ENCODE results near the gene ARHGAP8. TPM values are rescaled to one million over a fixed set of nuclear protein-coding genes. Genes with fewer than 3 reads are reported as not detected.

Gene ARHGAP8
- total and polyA plus RNA-seq, 2 donors (not counting 1 experiment from before 2014, with no cell fraction given) = 0.37 TPM; not detected in 1

GRCh38 chr22:44813416-44813815, 61.0 kb downstream of the ARHGAP8 start:
- Mint-ChIP-seq H3K9me3 (ENCODE audit: insufficient read depth) (peaks cover 2% of the 10 kb centered on the region), H3K4me3 (no peak overlapping the region), H3K4me1 (no peaks in the 10 kb centered on the region), H3K27me3 (peaks cover 5% of the 10 kb centered on the region), H3K27ac (no peak overlapping the region)
- Histone ChIP-seq H4K20me1 (ENCODE audit: control insufficient read depth, insufficient read depth, low read length, poor library complexity, severe bottlenecking) (no peaks in the 10 kb centered on the region), H3K9ac (ENCODE audit: low read length) (no peak overlapping the region), H3K4me1 (ENCODE audit: control insufficient read depth in 2 of 2, insufficient read depth in 2 of 2, low read length in 2 of 2) (no peaks in the 10 kb centered on the region), H3K36me3 (replicated peaks in 1 of 2; ENCODE audit: control extremely low read depth in 1 of 2, control insufficient read depth in 1 of 2, extremely low read depth in 1 of 2, insufficient read depth in 2 of 2, low read length in 1 of 2) (no peaks in the 10 kb centered on the region), H3K4me3 (ENCODE audit: control extremely low read depth in 1 of 5, extremely low read depth in 1 of 5, insufficient read depth in 1 of 5, low read depth in 2 of 5, low read length in 4 of 5) (no peak overlapping the region), H3K4me2 (replicated peaks; ENCODE audit: low read depth, low read length, poor library complexity, severe bottlenecking) (no peak overlapping the region), H3K9me3 (ENCODE audit: control extremely low read depth in 1 of 3, control insufficient read depth in 2 of 3, insufficient read depth in 1 of 3, low read length in 2 of 3) (peaks cover 0 to 3% (median 0%) of the 10 kb centered on the region in 3 donors), H3K27ac (ENCODE audit: low read length in 2 of 2) (no peak overlapping the region), H3K27me3 (replicated peaks in 1 of 4; ENCODE audit: control extremely low read depth in 1 of 4, control insufficient read depth in 3 of 4, insufficient read depth in 4 of 4, low read length in 3 of 4) (no peaks in the 10 kb centered on the region), H3K79me2 (ENCODE audit: control insufficient read depth, insufficient read depth, low read length) (no peaks in the 10 kb centered on the region), H2AFZ (ENCODE audit: insufficient read depth, low read depth, low read length, poor library complexity, severe bottlenecking) (no peak overlapping the region)
- POLR2A ChIA-PET = no interaction called here
- DNase-seq = no peak
- TF ChIP-seq CTCF (IDR thresholded peaks at IDR 0.05) (no peak), EZH2 (IDR thresholded peaks at IDR 0.05; ENCODE audit: borderline replicate concordance, insufficient read depth, low read depth, low read length, poor library complexity, severe bottlenecking) (no peak)
- 55% methylated on average over 2 of the region's 2 CpGs for WGBS (ENCODE audit: insufficient coverage)
- intact Hi-C loops (cut with micrococcal nuclease) = no loop called here
- CTCF ChIA-PET = no interaction called here
- no peak for ATAC-seq (ENCODE audit: low read depth)

GRCh38 chr22:44814266-44815098, 62.1 kb downstream of the ARHGAP8 start:
- Histone ChIP-seq H3K4me2 (replicated peaks; ENCODE audit: low read depth, low read length, poor library complexity, severe bottlenecking) (no peak overlapping the region), H3K36me3 (replicated peaks in 1 of 2; ENCODE audit: control extremely low read depth in 1 of 2, control insufficient read depth in 1 of 2, extremely low read depth in 1 of 2, insufficient read depth in 2 of 2, low read length in 1 of 2) (no peaks in the 10 kb centered on the region), H2AFZ (ENCODE audit: insufficient read depth, low read depth, low read length, poor library complexity, severe bottlenecking) (no peak overlapping the region), H3K4me3 (ENCODE audit: control extremely low read depth in 1 of 5, extremely low read depth in 1 of 5, insufficient read depth in 1 of 5, low read depth in 2 of 5, low read length in 4 of 5) (no peak overlapping the region), H4K20me1 (ENCODE audit: control insufficient read depth, insufficient read depth, low read length, poor library complexity, severe bottlenecking) (no peaks in the 10 kb centered on the region), H3K27ac (ENCODE audit: low read length in 2 of 2) (no peak overlapping the region), H3K27me3 (replicated peaks in 1 of 4; ENCODE audit: control extremely low read depth in 1 of 4, control insufficient read depth in 3 of 4, insufficient read depth in 4 of 4, low read length in 3 of 4) (no peaks in the 10 kb centered on the region), H3K79me2 (ENCODE audit: control insufficient read depth, insufficient read depth, low read length) (no peaks in the 10 kb centered on the region), H3K9ac (ENCODE audit: low read length) (no peak overlapping the region), H3K4me1 (ENCODE audit: control insufficient read depth in 2 of 2, insufficient read depth in 2 of 2, low read length in 2 of 2) (no peaks in the 10 kb centered on the region), H3K9me3 (ENCODE audit: control extremely low read depth in 1 of 3, control insufficient read depth in 2 of 3, insufficient read depth in 1 of 3, low read length in 2 of 3) (peaks cover 0 to 3% (median 0%) of the 10 kb centered on the region in 3 donors)
- WGBS (ENCODE audit: insufficient coverage) = 93% methylated on average over 24 of the region's 25 CpGs
- Mint-ChIP-seq H3K4me3 (no peak overlapping the region), H3K4me1 (no peaks in the 10 kb centered on the region), H3K27me3 (peaks cover 5% of the 10 kb centered on the region), H3K27ac (no peak overlapping the region), H3K9me3 (ENCODE audit: insufficient read depth) (peaks cover 2% of the 10 kb centered on the region)
- intact Hi-C loops (cut with micrococcal nuclease) = no loop called here
- POLR2A ChIA-PET = no interaction called here
- CTCF ChIA-PET = no interaction called here
- TF ChIP-seq EZH2 (IDR thresholded peaks at IDR 0.05; ENCODE audit: borderline replicate concordance, insufficient read depth, low read depth, low read length, poor library complexity, severe bottlenecking) (no peak), CTCF (IDR thresholded peaks at IDR 0.05) (no peak)
- no peak for DNase-seq
- no peak for ATAC-seq (ENCODE audit: low read depth)

All from B cell (primary cell).